Liver (tissue), 9 donors: ENCODE measurements around the gene TBX2. TPM values are rescaled to one million over a fixed set of nuclear protein-coding genes. Genes with fewer than 3 reads are reported as not detected.

Source experiments
- DNase-seq: peaks from one replicate; pipeline ENCODE4 v3.0.0-alpha.2; 2017; ENCODE audit warnings: low spot score
- H3K27ac ChIP-seq, 2 donors: one replicate each; pipeline ENCODE4 v1.7.0; 2013; ENCODE audit warnings: inconsistent platforms in 2 of 2, low read length in 2 of 2, control low read depth in 1 of 2, low read depth in 1 of 2, mild to moderate bottlenecking in 1 of 2
- H3K27me3 ChIP-seq, 4 donors: one replicate each; pipeline versions ENCODE4 v1.6.1 to v1.7.0; 2013; ENCODE audit warnings: low read length in 3 of 4, inconsistent platforms in 1 of 4, mild to moderate bottlenecking in 1 of 4, moderate library complexity in 1 of 4; ENCODE audit not compliant: control insufficient read depth in 4 of 4, insufficient read depth in 4 of 4
- H3K36me3 ChIP-seq, 4 donors: one replicate each; pipeline versions ENCODE4 v1.6.1 to v1.7.0; 2013; ENCODE audit warnings: low read length in 3 of 4, mild to moderate bottlenecking in 3 of 4, low read depth in 1 of 4, moderate library complexity in 1 of 4; ENCODE audit not compliant: control insufficient read depth in 4 of 4, insufficient read depth in 3 of 4
- H3K4me1 ChIP-seq, 4 donors: one replicate each; pipeline versions ENCODE4 v1.6.1 to v1.7.0; 2013; ENCODE audit warnings: low read length in 3 of 4, mild to moderate bottlenecking in 3 of 4, moderate library complexity in 1 of 4; ENCODE audit not compliant: control insufficient read depth in 4 of 4, insufficient read depth in 4 of 4
- H3K4me3 ChIP-seq, 3 donors: one replicate each; pipeline versions ENCODE4 v1.6.1 to v1.7.0; 2013; ENCODE audit warnings: low read length in 3 of 3, control low read depth in 1 of 3, low read depth in 1 of 3, mild to moderate bottlenecking in 1 of 3
- H3K9ac ChIP-seq, 2 donors: one replicate each; pipeline ENCODE4 v1.7.0; 2013; ENCODE audit warnings: low read length in 2 of 2, mild to moderate bottlenecking in 2 of 2, moderate library complexity in 2 of 2, control low read depth in 1 of 2, low read depth in 1 of 2
- H3K9me3 ChIP-seq, 4 donors: one replicate each; pipeline versions ENCODE4 v1.6.1 to v1.7.0; 2013; ENCODE audit warnings: low read length in 3 of 4; ENCODE audit not compliant: control insufficient read depth in 4 of 4
- ATF3 ChIP-seq: IDR thresholded peaks from 2 replicates; pipeline ENCODE4 v1.6.1; 2016; ENCODE audit warnings: antibody characterized with exemption
- EGR1 ChIP-seq, 2 donors: IDR thresholded peaks; 2 replicates each; pipeline ENCODE4 v1.6.1; 2016 to 2018; ENCODE audit warnings: antibody characterized with exemption in 2 of 2, low read depth in 2 of 2
- FOXA1 ChIP-seq: IDR thresholded peaks from 2 replicates; pipeline ENCODE4 v1.6.1; 2016; ENCODE audit warnings: antibody characterized with exemption
- FOXA2 ChIP-seq: IDR thresholded peaks from 2 replicates; pipeline ENCODE4 v1.6.1; 2016; ENCODE audit warnings: antibody characterized with exemption
- GABPA ChIP-seq, 2 donors: IDR thresholded peaks in 1 of 2; conservative IDR thresholded peaks in 1 of 2; 2 replicates each; pipeline ENCODE4 v1.6.1; 2016; ENCODE audit warnings: antibody characterized with exemption in 2 of 2, mild to moderate bottlenecking in 1 of 2, moderate library complexity in 1 of 2
- HNF4A ChIP-seq, 2 donors: conservative IDR thresholded peaks; 2 replicates each; pipeline ENCODE4 v1.6.1; 2016; ENCODE audit warnings: antibody characterized with exemption in 2 of 2, mild to moderate bottlenecking in 2 of 2
- HNF4G ChIP-seq: IDR thresholded peaks from 2 replicates; pipeline ENCODE4 v1.6.1; 2016; ENCODE audit warnings: antibody characterized with exemption
- JUND ChIP-seq, 2 donors: IDR thresholded peaks; 2 replicates each; pipeline ENCODE4 v1.6.1; 2016; ENCODE audit warnings: antibody characterized with exemption in 2 of 2
- MAX ChIP-seq: IDR thresholded peaks from 2 replicates; pipeline ENCODE4 v1.6.1; 2016; ENCODE audit warnings: antibody characterized with exemption
- NR2F2 ChIP-seq: IDR thresholded peaks from 2 replicates; pipeline ENCODE4 v1.6.1; 2016; ENCODE audit warnings: antibody characterized with exemption
- RAD21 ChIP-seq, 2 donors: IDR thresholded peaks; 2 replicates each; pipeline ENCODE4 v1.6.1; 2016; ENCODE audit warnings: antibody characterized with exemption in 2 of 2, mild to moderate bottlenecking in 2 of 2
- RXRA ChIP-seq, 2 donors: IDR thresholded peaks; 2 replicates each; pipeline ENCODE4 v1.6.1; 2017 to 2018; ENCODE audit warnings: antibody characterized with exemption in 2 of 2, mild to moderate bottlenecking in 1 of 2
- SP1 ChIP-seq: IDR thresholded peaks from 2 replicates; pipeline ENCODE4 v1.6.1; 2018; ENCODE audit warnings: antibody characterized with exemption, mild to moderate bottlenecking
- TAF1 ChIP-seq: conservative IDR thresholded peaks from 2 replicates; pipeline ENCODE4 v1.6.1; 2016; ENCODE audit warnings: antibody characterized with exemption, mild to moderate bottlenecking
- YY1 ChIP-seq: IDR thresholded peaks from 2 replicates; pipeline ENCODE4 v1.6.1; 2016; ENCODE audit warnings: antibody characterized with exemption, mild to moderate bottlenecking
- ZBTB33 ChIP-seq: IDR thresholded peaks from 2 replicates; pipeline ENCODE4 v1.6.1; 2016; ENCODE audit warnings: antibody characterized with exemption
- WGBS: extraction: QIAGEN DNeasy Blood & Tissue Kit; methylation state at CpG from one replicate; pipeline ENCODE4 v1.1.7; 2013; 5-methylcytosine and 5-hydroxymethylcytosine counted together
- polyA plus RNA-seq, 2 donors: library from polyadenylated mRNA; stranded (reverse) in 1 of 2; unstranded in 1 of 2; fragments of 200-250 nt in 1 of 2; fragments of >200 nt in 1 of 2; fragmentation: Nextera tagmentation in 1 of 2; extraction: Ambion mirVana in 1 of 2; gene quantifications; one replicate each; pipeline versions ENCODE4 v1.2.1 to v1.2.3, GENCODE V29; 2013 to 2015
- total RNA-seq, 2 donors: library from RNA; depleted of rRNA; stranded (reverse); fragments of >200 nt; gene quantifications; one replicate each; pipeline ENCODE4 v1.2.3, GENCODE V29; 2014
- TF ChIP-seq, protein P1 (sequence below): IDR thresholded peaks from 2 replicates; pipeline ENCODE4 v1.6.1; 2016; ENCODE audit warnings: antibody characterized with exemption, mild to moderate bottlenecking
- donor health status: healthy.
- donor health status: healthy.
- donor health status: healthy.
- donor health status: healthy.
- donor health status: healthy.

The TBX2 gene
- total and polyA plus RNA-seq, 4 donors: 0.85 to 3.1 (median 2.5) TPM

- H3K27me3 ChIP-seq: peaks cover 12 to 19% (median 17%) of the 10 kb centered on the region in 4 donors
- WGBS: 53% methylated on average over 37 of the region's 37 CpGs
- no peak overlapping the region for H3K9ac ChIP-seq
- DNase-seq: no peak
- H3K4me1 ChIP-seq: peaks cover 13 to 34% (median 21%) of the 10 kb centered on the region in 4 donors
- H3K4me3 ChIP-seq: peak overlapping the region in 1 of 3 donors; percentile 22
- H3K27ac ChIP-seq: peak overlapping the region in 1 of 2 donors; percentile 41
- H3K36me3 ChIP-seq: no peaks in the 10 kb centered on the region
- TF ChIP-seq HNF4A (conservative IDR thresholded peaks at IDR 0.05) (no peak), GABPA (IDR thresholded peaks at IDR 0.05 in 1 of 2, conservative IDR thresholded peaks at IDR 0.05 in 1 of 2) (no peak), RAD21 (IDR thresholded peaks at IDR 0.05) (no peak), RXRA (IDR thresholded peaks at IDR 0.05) (no peak), FOXA1 (no peak)
- no peaks in the 10 kb centered on the region for H3K9me3 ChIP-seq
These were observed 6.3 kb downstream of the TBX2 start for GRCh38 chr17:61405686-61406536.

GRCh38 chr17:61406537-61406845, 6.8 kb downstream of the TBX2 start:
- Histone ChIP-seq H3K4me1 (peaks cover 16 to 37% (median 25%) of the 10 kb centered on the region in 4 donors), H3K36me3 (no peaks in the 10 kb centered on the region), H3K27me3 (peaks cover 10 to 19% (median 14%) of the 10 kb centered on the region in 4 donors), H3K27ac (peak overlapping the region in 1 of 2 donors; percentile 41), H3K9me3 (no peaks in the 10 kb centered on the region), H3K9ac (no peak overlapping the region), H3K4me3 (no peak overlapping the region)
- no peak for DNase-seq
- TF ChIP-seq, protein P1, sequence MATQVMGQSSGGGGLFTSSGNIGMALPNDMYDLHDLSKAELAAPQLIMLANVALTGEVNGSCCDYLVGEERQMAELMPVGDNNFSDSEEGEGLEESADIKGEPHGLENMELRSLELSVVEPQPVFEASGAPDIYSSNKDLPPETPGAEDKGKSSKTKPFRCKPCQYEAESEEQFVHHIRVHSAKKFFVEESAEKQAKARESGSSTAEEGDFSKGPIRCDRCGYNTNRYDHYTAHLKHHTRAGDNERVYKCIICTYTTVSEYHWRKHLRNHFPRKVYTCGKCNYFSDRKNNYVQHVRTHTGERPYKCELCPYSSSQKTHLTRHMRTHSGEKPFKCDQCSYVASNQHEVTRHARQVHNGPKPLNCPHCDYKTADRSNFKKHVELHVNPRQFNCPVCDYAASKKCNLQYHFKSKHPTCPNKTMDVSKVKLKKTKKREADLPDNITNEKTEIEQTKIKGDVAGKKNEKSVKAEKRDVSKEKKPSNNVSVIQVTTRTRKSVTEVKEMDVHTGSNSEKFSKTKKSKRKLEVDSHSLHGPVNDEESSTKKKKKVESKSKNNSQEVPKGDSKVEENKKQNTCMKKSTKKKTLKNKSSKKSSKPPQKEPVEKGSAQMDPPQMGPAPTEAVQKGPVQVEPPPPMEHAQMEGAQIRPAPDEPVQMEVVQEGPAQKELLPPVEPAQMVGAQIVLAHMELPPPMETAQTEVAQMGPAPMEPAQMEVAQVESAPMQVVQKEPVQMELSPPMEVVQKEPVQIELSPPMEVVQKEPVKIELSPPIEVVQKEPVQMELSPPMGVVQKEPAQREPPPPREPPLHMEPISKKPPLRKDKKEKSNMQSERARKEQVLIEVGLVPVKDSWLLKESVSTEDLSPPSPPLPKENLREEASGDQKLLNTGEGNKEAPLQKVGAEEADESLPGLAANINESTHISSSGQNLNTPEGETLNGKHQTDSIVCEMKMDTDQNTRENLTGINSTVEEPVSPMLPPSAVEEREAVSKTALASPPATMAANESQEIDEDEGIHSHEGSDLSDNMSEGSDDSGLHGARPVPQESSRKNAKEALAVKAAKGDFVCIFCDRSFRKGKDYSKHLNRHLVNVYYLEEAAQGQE: no peak
- TF ChIP-seq YY1 (no peak), NR2F2 (no peak), FOXA2 (no peak), ZBTB33 (no peak), JUND (IDR thresholded peaks at IDR 0.05) (no peak), GABPA (IDR thresholded peaks at IDR 0.05 in 1 of 2, conservative IDR thresholded peaks at IDR 0.05 in 1 of 2) (no peak), HNF4A (conservative IDR thresholded peaks at IDR 0.05) (no peak), SP1 (no peak), RAD21 (IDR thresholded peaks at IDR 0.05) (no peak), ATF3 (no peak), HNF4G (no peak), EGR1 (IDR thresholded peaks at IDR 0.05; ENCODE audit: low read depth in 2 of 2) (no peak), RXRA (IDR thresholded peaks at IDR 0.05) (no peak), TAF1 (no peak), FOXA1 (no peak), MAX (no peak)
- 69% methylated on average over 1 of the region's 1 CpG for WGBS
